Retina (tissue), 1 donor: ENCODE results near the gene AXIN1.

Source experiments
- DNase-seq: peaks from one replicate; pipeline ENCODE4 v3.0.0-alpha.2; 2016

The AXIN1 gene

GRCh38 chr16:301235-301634 lies 51.3 kb downstream of the AXIN1 start:
- no peak for DNase-seq

GRCh38 chr16:297832-298231 lies 54.7 kb downstream of the AXIN1 start:
- no peak for DNase-seq

- DNase-seq = no peak
Measured at GRCh38 chr16:296806-297510, 55.6 kb downstream of the AXIN1 start.

- DNase-seq = no peak
Measured at GRCh38 chr16:296276-296675, 56.2 kb downstream of the AXIN1 start.

GRCh38 chr16:293043-293775 lies 59.3 kb downstream of the AXIN1 start:
- DNase-seq = no peak

GRCh38 chr16:291539-291938 lies 61.0 kb downstream of the AXIN1 start:
- no peak for DNase-seq

DNA sequence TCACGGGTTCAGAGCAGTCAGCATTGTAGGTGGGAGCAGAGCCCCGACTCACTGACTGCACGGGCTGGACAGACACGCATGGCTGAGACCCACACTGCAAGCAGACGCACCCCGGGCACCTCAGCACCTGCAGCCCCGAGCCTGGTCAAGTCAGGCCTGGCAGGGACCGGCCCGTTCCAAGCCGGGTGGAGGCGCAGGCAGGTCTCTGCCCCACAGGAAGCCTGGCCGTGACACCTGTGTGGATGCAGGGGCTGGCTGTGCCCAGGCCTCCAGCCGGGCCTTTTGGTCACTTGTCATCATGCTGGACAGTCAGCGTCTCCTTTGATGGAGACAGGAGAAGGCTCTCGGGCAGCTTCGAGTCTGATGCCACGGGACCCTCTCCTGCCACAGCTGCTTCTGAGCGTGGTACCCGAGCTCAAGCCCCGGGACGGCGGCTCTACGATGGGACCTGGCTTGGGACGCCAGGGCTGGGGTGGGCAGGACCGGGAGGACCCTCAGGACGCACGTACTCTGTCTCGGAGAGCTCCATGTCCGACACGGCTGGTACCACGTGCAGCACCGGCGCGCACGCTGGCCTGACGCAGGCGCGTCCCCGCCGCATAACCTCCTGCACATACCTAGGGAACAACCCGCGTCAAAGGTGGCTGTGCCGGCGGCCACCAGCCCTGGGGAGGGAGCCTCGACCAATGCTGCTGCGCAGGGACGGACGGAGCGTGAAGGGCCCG lies 61.7 kb downstream of the AXIN1 start:
- no peak for DNase-seq

DNA sequence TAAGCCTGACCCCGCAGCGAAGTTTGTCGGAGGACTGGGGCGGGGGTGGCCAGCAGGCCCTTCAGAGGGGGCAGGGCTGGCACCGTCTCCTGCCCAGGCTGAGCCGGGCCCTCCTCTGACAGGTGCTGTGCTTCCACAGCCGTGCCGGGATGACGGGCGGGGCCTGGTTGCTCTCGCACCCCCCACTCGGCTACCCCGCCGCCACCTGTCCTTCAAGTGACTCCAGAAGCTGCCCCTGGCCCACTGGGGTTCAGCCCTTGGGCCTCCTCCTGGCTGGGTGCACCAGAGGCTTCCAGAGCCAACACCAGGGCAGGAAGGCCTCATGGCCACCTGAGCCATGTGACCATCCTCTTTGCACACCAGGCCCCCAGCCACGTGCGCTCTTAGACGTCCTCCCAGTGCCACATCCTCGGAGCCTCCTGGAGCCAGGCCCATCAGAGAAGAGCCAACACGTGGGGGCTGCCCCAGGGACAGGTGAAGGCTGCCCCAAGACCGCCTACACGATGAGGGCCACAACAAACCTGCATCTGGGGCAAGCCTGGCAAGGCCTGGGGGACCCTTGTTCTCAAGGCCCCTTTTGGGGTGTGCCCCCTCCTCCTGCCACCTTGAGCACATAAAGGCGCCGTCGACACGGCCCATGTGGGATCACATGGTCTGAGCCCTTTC lies 62.4 kb downstream of the AXIN1 start:
- DNase-seq = no peak

DNA sequence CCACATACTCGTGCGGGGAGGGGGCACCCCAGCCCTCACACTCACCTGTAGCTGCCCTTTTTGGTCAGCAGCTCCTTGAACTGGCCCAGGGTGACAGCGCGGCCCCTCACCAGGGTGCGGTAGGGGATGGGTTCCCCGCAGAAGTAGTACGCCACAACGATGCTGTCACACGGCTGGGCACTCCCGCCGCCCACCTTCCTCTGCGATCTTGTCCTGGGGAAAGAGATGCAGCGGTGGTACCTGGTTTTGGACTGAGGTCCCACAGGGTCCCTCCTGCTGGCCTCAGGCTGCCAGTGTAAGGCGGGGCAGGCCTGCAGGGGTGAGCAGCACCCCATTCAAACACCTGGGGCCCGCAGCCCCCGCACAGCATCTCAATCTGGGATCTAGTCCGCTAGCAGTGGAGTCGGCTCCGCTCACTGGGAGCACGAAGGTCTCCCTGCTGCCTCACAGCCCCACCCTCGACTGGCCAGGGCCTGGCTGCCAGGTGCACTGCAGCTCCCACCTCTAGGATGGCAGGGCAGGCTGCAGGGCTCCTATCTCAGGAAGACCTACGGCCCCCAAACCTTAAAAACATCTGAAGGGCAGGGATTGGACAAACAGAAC lies 63.0 kb downstream of the AXIN1 start:
- DNase-seq = no peak

- no peak for DNase-seq
Measured at GRCh38 chr16:287981-288920, 64.3 kb downstream of the AXIN1 start.

GRCh38 chr16:287298-287811 lies 65.2 kb downstream of the AXIN1 start:
- no peak for DNase-seq

DNA sequence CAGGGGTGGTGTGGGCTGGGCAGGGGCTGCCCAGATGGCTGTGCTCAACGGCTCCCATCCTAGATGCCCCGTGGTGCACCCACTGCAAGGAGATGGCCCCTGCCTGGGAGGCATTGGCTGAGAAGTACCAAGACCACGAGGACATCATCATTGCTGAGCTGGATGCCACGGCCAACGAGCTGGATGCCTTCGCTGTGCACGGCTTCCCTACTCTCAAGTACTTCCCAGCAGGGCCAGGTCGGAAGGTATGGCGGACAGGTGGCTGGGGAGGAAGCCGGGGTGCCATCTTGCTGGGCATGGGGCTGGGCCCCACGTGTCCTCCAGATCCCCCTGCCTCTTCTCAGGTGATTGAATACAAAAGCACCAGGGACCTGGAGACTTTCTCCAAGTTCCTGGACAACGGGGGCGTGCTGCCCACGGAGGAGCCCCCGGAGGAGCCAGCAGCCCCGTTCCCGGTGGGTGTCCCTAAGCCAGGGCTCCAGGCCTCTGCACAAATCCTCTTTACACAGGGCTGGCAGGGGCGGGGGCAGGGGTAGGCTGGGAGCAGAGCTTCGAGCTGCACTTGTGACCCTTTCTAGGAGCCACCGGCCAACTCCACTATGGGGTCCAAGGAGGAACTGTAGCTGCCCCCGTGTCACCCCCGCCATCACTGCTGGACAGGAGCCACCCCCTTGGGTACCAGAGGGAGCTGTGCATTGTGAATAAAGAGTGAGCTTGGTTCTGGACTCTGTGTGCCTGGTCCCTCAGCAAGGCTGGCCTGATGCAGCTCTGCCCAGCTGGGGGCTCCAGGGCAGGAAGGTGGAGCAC lies 65.8 kb downstream of the AXIN1 start:
- no peak for DNase-seq

DNA sequence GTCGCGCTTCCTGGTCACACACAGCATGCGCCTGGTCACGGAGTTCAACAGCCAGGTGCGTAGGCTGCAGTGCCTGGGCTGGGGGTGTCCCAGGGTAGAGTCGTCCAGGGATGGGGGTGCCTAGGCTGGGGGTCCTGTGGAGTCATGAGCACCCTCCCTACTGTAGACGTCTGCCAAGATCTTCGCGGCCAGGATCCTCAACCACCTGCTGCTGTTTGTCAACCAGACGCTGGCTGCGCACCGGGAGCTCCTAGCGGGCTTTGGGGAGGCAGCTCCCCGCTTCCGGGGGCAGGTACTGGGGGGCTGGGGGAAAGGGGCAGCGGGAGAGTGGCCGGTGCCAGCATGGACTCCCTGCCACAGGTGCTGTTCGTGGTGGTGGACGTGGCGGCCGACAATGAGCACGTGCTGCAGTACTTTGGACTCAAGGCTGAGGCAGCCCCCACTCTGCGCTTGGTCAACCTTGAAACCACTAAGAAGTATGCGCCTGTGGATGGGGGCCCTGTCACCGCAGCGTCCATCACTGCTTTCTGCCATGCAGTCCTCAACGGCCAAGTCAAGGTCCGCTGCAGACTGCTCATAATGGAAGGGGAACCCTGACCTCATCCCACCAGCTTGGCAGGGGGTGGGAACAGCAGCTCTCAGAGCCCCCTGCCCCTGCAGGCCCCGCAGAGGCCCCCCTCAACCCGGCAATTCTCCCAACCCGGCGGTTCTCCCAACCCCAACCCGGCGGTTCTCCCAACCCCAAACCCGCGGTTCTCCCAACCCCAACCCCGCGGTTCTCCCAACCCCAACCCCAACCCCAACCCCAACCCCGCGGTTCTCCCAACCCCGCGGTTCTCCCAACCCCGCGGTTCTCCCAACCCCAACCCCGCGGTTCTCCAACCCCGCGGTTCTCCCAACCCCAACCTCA lies 67.1 kb downstream of the AXIN1 start:
- no peak for DNase-seq

- DNase-seq = no peak
Measured at GRCh38 chr16:284204-285120, 68.1 kb downstream of the AXIN1 start.

DNA sequence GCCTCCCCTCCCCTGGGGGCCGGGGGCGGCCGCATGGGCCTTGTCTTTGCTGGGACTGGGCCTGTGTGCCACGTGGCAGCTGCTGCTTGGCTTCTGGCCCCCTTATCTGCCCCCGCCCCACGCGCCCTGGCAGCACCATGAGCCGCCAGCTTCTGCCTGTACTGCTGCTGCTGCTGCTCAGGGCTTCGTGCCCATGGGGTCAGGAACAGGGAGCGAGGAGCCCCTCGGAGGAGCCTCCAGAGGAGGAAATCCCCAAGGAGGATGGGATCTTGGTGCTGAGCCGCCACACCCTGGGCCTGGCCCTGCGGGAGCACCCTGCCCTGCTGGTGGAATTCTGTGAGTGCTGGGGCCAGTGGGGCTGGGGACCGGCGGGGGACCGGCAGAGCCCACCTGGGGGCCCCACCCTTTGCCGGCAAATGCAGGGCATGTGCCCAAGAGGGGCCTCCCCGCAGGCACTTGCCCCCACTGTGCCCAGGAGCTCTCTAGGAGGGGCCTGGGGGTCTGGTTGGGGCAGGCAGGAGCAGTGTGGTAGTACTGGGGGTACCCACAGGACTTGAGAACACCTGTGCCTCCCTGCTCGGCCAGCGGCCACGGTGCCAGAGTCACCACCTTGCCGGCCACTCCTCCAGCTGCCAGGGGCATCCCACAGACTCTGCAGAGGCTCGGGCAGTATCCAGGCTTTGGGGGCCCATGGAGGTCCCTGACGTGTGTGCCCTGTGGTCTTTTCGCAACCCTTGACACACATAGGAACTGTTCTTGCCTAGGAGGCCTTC lies 69.3 kb downstream of the AXIN1 start, which contains the start of gene PDIA2:
Gene PDIA2, plus strand, starts transcription at position 132 of the 773 bp plus-strand sequence. Its CDS starts 6 bp downstream, at position 138.
- no peak for DNase-seq

GRCh38 chr16:282491-282890 lies 70.0 kb downstream of the AXIN1 start:
- DNase-seq = no peak

GRCh38 chr16:281660-282255 lies 70.8 kb downstream of the AXIN1 start:
- no peak for DNase-seq
